Breast epithelium (tissue), 3 donors: Measurements from ENCODE around the gene FAM227B.

Experiments
- POLR2A ChIP-seq: fragments of 450-650 bp; IDR thresholded peaks from one replicate; pipeline ENCODE4 v1.6.1; 2016; ENCODE audit warnings: antibody characterized with exemption, mild to moderate bottlenecking, moderate library complexity
- POLR2AphosphoS5 ChIP-seq, 3 donors: sonication (generic); formaldehyde crosslinking; IDR thresholded peaks; one replicate each; pipeline ENCODE4 v1.6.1; 2017; ENCODE audit warnings: antibody characterized with exemption in 3 of 3
- TF ChIP-seq, protein P1 (sequence below), 3 donors: fragments of 450-650 bp; IDR thresholded peaks; one replicate each; pipeline ENCODE4 v1.5.1; 2016 to 2017; ENCODE audit warnings: antibody characterized with exemption in 3 of 3, mild to moderate bottlenecking in 3 of 3, moderate library complexity in 3 of 3

DNA sequence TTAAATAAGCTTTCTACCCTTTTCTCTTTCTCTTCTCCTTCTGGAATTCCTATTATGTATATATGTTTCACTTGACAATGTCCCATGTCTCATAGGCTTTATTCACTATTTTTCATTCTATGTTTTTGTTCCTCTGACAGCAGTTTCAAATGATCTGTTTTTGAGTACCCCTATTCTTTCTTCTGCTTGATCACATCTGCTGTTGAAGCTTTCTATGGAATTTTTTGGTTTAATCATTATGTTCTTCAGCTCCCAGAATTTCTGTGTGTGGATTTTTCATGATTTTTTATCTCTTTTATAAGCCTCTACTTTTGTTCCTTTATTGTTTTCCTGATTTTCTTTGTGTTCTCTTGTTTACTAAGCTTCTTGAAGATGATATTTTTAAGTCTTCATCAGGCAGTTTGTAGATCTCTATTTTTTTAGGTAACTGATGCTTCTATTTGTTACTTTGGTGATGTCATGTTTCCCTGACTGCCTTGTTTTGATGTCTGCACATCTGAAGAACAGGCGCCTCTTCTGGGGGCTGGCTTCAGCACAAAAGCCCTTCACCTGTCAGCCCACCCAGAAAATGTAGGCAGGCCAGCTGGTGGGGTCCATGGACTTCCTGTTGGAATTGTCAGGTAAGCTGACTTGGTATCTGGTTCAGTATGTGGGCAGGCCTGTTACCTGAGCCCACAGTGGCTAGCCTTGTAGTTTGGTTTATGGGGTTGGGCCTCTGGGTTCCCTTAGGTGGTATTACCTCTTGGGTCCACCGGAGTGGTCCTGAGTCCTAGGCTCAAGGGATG, 15.8 kb downstream of the FAM227B start:
- TF ChIP-seq, protein P1, sequence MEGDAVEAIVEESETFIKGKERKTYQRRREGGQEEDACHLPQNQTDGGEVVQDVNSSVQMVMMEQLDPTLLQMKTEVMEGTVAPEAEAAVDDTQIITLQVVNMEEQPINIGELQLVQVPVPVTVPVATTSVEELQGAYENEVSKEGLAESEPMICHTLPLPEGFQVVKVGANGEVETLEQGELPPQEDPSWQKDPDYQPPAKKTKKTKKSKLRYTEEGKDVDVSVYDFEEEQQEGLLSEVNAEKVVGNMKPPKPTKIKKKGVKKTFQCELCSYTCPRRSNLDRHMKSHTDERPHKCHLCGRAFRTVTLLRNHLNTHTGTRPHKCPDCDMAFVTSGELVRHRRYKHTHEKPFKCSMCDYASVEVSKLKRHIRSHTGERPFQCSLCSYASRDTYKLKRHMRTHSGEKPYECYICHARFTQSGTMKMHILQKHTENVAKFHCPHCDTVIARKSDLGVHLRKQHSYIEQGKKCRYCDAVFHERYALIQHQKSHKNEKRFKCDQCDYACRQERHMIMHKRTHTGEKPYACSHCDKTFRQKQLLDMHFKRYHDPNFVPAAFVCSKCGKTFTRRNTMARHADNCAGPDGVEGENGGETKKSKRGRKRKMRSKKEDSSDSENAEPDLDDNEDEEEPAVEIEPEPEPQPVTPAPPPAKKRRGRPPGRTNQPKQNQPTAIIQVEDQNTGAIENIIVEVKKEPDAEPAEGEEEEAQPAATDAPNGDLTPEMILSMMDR (IDR thresholded peaks at IDR 0.05): no peak
- no peak for TF ChIP-seq POLR2A
- no peak for TF ChIP-seq POLR2AphosphoS5 (IDR thresholded peaks at IDR 0.05)
